Prostate gland (tissue), 2 donors: ENCODE data around the gene FAM98A. TPM values are rescaled to one million over a fixed set of nuclear protein-coding genes. Genes with fewer than 3 reads are reported as not detected.

Experiments used
- DNase-seq: peaks from one replicate; pipeline ENCODE4 v3.0.0-alpha.2; 2019; ENCODE audit warnings: low spot score
- H3K27ac ChIP-seq, 2 donors: fragments of 200-600 bp; sonication (generic); 2 replicates each; pipeline ENCODE4 v1.5.1; 2017 to 2019
- H3K27me3 ChIP-seq: fragments of 200-600 bp; sonication (generic); replicated peaks from 2 replicates; pipeline ENCODE4 v1.5.1; 2019; ENCODE audit not compliant: insufficient read depth
- H3K36me3 ChIP-seq, 2 donors: fragments of 200-600 bp; sonication (generic); 1 replicate in 1 of 2; 2 replicates in 1 of 2; pipeline versions ENCODE4 v1.5.1 to v1.8.1; 2017 to 2019
- H3K4me1 ChIP-seq: fragments of 200-600 bp; sonication (generic); replicated peaks from 2 replicates; pipeline ENCODE4 v1.5.1; 2019
- H3K4me3 ChIP-seq, 2 donors: fragments of 200-600 bp; sonication (generic); 2 replicates each; pipeline ENCODE4 v1.5.1; 2017 to 2019
- H3K9me3 ChIP-seq: fragments of 200-600 bp; sonication (generic); 2 replicates; pipeline ENCODE4 v1.5.1; 2017
- POLR2A ChIP-seq: fragments of 450-650 bp; IDR thresholded peaks from one replicate; pipeline ENCODE4 v1.6.1; 2016; ENCODE audit warnings: antibody characterized with exemption, mild to moderate bottlenecking
- POLR2AphosphoS5 ChIP-seq: sonication (generic); formaldehyde crosslinking; IDR thresholded peaks from one replicate; pipeline ENCODE4 v1.6.1; 2017; ENCODE audit warnings: antibody characterized with exemption
- WGBS: methylation state at CpG from one replicate; pipeline ENCODE4 v1.1.5; 2018; 5-methylcytosine and 5-hydroxymethylcytosine counted together
- intact Hi-C: fragments of 100-400 bp; cut with DNase I; formaldehyde crosslinking; loops from one replicate; pipeline ENCODE4 v1.14.2; 2022
- total RNA-seq, 2 donors: library from RNA; depleted of rRNA; stranded (reverse); fragments of >200 nt; gene quantifications; one replicate each; pipeline ENCODE4 v1.1.0, GENCODE V29; 2016
- TF ChIP-seq, protein P1 (sequence below), 4 experiments: fragments of 200-600 bp in 2 of 4; fragments of 450-650 bp in 2 of 4; sonication (generic) in 2 of 4; IDR thresholded peaks; 1 replicate in 3 of 4; 2 replicates in 1 of 4; pipeline ENCODE4 v1.5.1; 2016 to 2019; ENCODE audit warnings: antibody characterized with exemption in 4 of 4, mild to moderate bottlenecking in 2 of 4, moderate library complexity in 2 of 4

FAM98A gene
- total RNA-seq, 2 donors from 2014 or later = 26.6 to 104 TPM

GRCh38 chr2:33607251-33607721 lies 8.2 kb upstream of the FAM98A start:
- no peak for DNase-seq
- no peak overlapping the region for H3K4me3 ChIP-seq
- H3K27me3 ChIP-seq = no peaks in the 10 kb centered on the region
- WGBS = 54% methylated on average over 4 of the region's 4 CpGs
- no peaks in the 10 kb centered on the region for H3K4me1 ChIP-seq
- no peaks in the 10 kb centered on the region for H3K36me3 ChIP-seq
- TF ChIP-seq POLR2A (no peak), POLR2AphosphoS5 (no peak)
- TF ChIP-seq, protein P1, sequence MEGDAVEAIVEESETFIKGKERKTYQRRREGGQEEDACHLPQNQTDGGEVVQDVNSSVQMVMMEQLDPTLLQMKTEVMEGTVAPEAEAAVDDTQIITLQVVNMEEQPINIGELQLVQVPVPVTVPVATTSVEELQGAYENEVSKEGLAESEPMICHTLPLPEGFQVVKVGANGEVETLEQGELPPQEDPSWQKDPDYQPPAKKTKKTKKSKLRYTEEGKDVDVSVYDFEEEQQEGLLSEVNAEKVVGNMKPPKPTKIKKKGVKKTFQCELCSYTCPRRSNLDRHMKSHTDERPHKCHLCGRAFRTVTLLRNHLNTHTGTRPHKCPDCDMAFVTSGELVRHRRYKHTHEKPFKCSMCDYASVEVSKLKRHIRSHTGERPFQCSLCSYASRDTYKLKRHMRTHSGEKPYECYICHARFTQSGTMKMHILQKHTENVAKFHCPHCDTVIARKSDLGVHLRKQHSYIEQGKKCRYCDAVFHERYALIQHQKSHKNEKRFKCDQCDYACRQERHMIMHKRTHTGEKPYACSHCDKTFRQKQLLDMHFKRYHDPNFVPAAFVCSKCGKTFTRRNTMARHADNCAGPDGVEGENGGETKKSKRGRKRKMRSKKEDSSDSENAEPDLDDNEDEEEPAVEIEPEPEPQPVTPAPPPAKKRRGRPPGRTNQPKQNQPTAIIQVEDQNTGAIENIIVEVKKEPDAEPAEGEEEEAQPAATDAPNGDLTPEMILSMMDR (IDR thresholded peaks at IDR 0.05) = no peak
- intact Hi-C loops = no loop called here
- H3K27ac ChIP-seq = no peak overlapping the region
- H3K9me3 ChIP-seq = no peaks in the 10 kb centered on the region

DNA sequence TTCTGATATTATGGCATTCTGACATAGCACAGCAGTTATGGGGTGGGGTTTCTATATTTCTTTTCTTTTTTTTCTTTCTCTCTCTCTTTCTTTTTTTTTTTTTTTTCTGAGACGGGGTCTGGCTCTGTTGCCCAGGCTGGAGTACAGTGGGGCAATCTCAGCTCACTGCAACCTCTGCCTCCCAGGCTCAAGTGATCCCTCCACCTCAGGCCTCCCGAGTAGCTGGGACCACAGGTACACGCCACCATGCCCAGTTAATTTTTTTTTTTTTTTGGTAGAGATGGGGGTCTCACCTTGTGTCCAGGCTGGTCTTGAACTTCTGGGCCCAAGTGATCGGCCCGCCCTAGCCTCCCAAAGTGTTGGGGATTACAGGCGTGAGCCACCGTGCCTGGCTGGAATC lies 7.5 kb upstream of the FAM98A start:
- Histone ChIP-seq H3K27me3 (no peaks in the 10 kb centered on the region), H3K4me3 (no peak overlapping the region), H3K4me1 (no peaks in the 10 kb centered on the region), H3K9me3 (no peaks in the 10 kb centered on the region), H3K27ac (no peak overlapping the region), H3K36me3 (no peaks in the 10 kb centered on the region)
- TF ChIP-seq POLR2A (no peak), POLR2AphosphoS5 (no peak)
- TF ChIP-seq, protein P1 (IDR thresholded peaks at IDR 0.05) = no peak
- no peak for DNase-seq
- 93% methylated on average over 7 of the region's 7 CpGs for WGBS
- intact Hi-C loops = no loop called here

- no peak overlapping the region for H3K27ac ChIP-seq
- no peaks in the 10 kb centered on the region for H3K27me3 ChIP-seq
- H3K36me3 ChIP-seq = no peaks in the 10 kb centered on the region
- 85% methylated on average over 4 of the region's 4 CpGs for WGBS
- H3K4me1 ChIP-seq = no peaks in the 10 kb centered on the region
- DNase-seq = no peak
- no peaks in the 10 kb centered on the region for H3K9me3 ChIP-seq
- H3K4me3 ChIP-seq = no peak overlapping the region
- intact Hi-C loops = no loop called here
- TF ChIP-seq, protein P1 (IDR thresholded peaks at IDR 0.05) = no peak
- TF ChIP-seq POLR2A (no peak), POLR2AphosphoS5 (no peak)
Observed at GRCh38 chr2:33606100-33606499, 7.0 kb upstream of the FAM98A start.

GRCh38 chr2:33605056-33605455 lies 6.0 kb upstream of the FAM98A start:
- DNase-seq = no peak
- intact Hi-C loops = no loop called here
- Histone ChIP-seq H3K27ac (no peak overlapping the region), H3K36me3 (no peaks in the 10 kb centered on the region), H3K27me3 (no peaks in the 10 kb centered on the region), H3K4me1 (no peaks in the 10 kb centered on the region), H3K9me3 (no peaks in the 10 kb centered on the region), H3K4me3 (no peak overlapping the region)
- TF ChIP-seq POLR2AphosphoS5 = no peak
- TF ChIP-seq POLR2A = no peak
- TF ChIP-seq, protein P1 (IDR thresholded peaks at IDR 0.05) = no peak
- 42% methylated on average over 6 of the region's 6 CpGs for WGBS

DNA sequence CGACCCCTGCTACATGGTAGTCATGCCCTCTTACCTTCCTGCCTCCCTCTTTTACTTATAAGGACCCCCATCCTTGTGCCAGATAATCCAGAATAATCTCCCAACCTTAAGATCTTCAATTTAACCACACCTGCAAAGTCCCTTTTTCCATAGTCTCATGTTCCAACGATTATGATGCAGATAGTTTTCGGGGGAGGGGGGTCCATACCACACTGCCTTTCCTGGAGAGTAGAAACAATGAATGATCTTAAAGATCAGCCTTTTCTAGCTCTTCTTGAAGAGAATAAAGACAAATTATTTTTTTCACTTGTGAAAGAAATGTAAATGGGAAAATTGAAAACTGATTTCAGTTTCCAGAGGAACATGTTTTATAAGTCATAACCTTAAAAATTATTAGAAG lies 4.3 kb upstream of the FAM98A start:
- Histone ChIP-seq H3K36me3 (no peaks in the 10 kb centered on the region), H3K4me3 (no peak overlapping the region), H3K9me3 (no peaks in the 10 kb centered on the region), H3K27ac (no peak overlapping the region), H3K27me3 (no peaks in the 10 kb centered on the region), H3K4me1 (no peaks in the 10 kb centered on the region)
- intact Hi-C loops = no loop called here
- no peak for DNase-seq
- WGBS = 83% methylated on average over 3 of the region's 3 CpGs
- TF ChIP-seq POLR2AphosphoS5 (no peak), POLR2A (no peak)
- TF ChIP-seq, protein P1 (IDR thresholded peaks at IDR 0.05) = no peak
